Measurements from ENCODE around the gene ST6GAL1. TPM values are rescaled to one million over a fixed set of nuclear protein-coding genes. Genes with fewer than 3 reads are reported as not detected.

Gene ST6GAL1
- total and polyA plus RNA-seq, 2 experiments from 2014 or later = 17.6 to 65.1 TPM

- Mint-ChIP-seq H3K36me3 (ENCODE audit: low read depth) (peaks cover 50% of the 10 kb centered on the region), H3K27ac (no peak overlapping the region), H3K27me3 (ENCODE audit: insufficient read depth, low read depth, poor library complexity) (peaks cover 13% of the 10 kb centered on the region), H3K4me3 (no peak overlapping the region), H3K9me3 (no peaks in the 10 kb centered on the region; the same call in 2 of the 3 replicates), H3K4me1 (peaks cover 23% of the 10 kb centered on the region)
- DNase-seq (ENCODE audit: low spot score) (no peak), ATAC-seq (no peak)
- Histone ChIP-seq H3K4me2 (no peak overlapping the region), H2AFZ (no peak overlapping the region), H3K27ac (ENCODE audit: low read depth) (0 out of 2 replicates have a peak overlapping the region, but pooled peaks have one; percentile 39), H3K4me1 (ENCODE audit: insufficient read depth) (peaks cover 24% of the 10 kb centered on the region), H4K20me1 (replicated peaks; ENCODE audit: insufficient read depth) (no peaks in the 10 kb centered on the region; the same call in 1 of the 2 replicates), H3F3A (replicated peaks; ENCODE audit: low read depth) (no peaks in the 10 kb centered on the region; the same call in 1 of the 2 replicates), H3K79me2 (replicated peaks; ENCODE audit: insufficient read depth) (no peaks in the 10 kb centered on the region), H3K27me3 (ENCODE audit: insufficient read depth) (no peaks in the 10 kb centered on the region), H3K36me3 (ENCODE audit: insufficient read depth) (peaks cover 10% of the 10 kb centered on the region), H3K4me3 (no peak overlapping the region), H3K9me2 (ENCODE audit: insufficient read depth) (no peaks in the 10 kb centered on the region)
- no peak for TF ChIP-seq REST (IDR thresholded peaks at IDR 0.05; ENCODE audit: unreplicated experiment)
- TF ChIP-seq EZH2 (IDR thresholded peaks at IDR 0.05; ENCODE audit: low read depth, unreplicated experiment) = no peak
- no peak for TF ChIP-seq EZH2phosphoT487 (IDR thresholded peaks at IDR 0.05; ENCODE audit: unreplicated experiment)
- TF ChIP-seq STAT1 (IDR thresholded peaks at IDR 0.05; ENCODE audit: unreplicated experiment) = no peak
Observed at GRCh38 chr3:187077085-187077484, 146.8 kb downstream of the ST6GAL1 start.

GRCh38 chr3:187077537-187077936 is 147.2 kb downstream of the ST6GAL1 start:
- no peaks in the 10 kb centered on the region for H3K27me3 ChIP-seq (ENCODE audit: insufficient read depth)
- H3F3A ChIP-seq (replicated peaks; ENCODE audit: low read depth) = no peaks in the 10 kb centered on the region
- peaks cover 19% of the 10 kb centered on the region for H3K4me1 ChIP-seq (ENCODE audit: insufficient read depth)
- no peak overlapping the region for H3K27ac ChIP-seq (ENCODE audit: low read depth)
- no peaks in the 10 kb centered on the region; the same call in 2 of the 3 replicates for H3K9me3 Mint-ChIP-seq
- no peak for ATAC-seq
- no peaks in the 10 kb centered on the region for H3K79me2 ChIP-seq (replicated peaks; ENCODE audit: insufficient read depth)
- H3K36me3 ChIP-seq (ENCODE audit: insufficient read depth) = peaks cover 10% of the 10 kb centered on the region
- no peaks in the 10 kb centered on the region; the same call in 1 of the 2 replicates for H4K20me1 ChIP-seq (replicated peaks; ENCODE audit: insufficient read depth)
- H3K9me2 ChIP-seq (ENCODE audit: insufficient read depth) = no peaks in the 10 kb centered on the region
- no peak overlapping the region for H2AFZ ChIP-seq
- peaks cover 15% of the 10 kb centered on the region for H3K27me3 Mint-ChIP-seq (ENCODE audit: insufficient read depth, low read depth, poor library complexity)
- H3K4me3 Mint-ChIP-seq = no peak overlapping the region
- DNase-seq (ENCODE audit: low spot score) = no peak
- H3K4me1 Mint-ChIP-seq = peaks cover 19% of the 10 kb centered on the region
- H3K4me3 ChIP-seq = no peak overlapping the region
- no peak overlapping the region; the same call in 1 of the 2 replicates for H3K27ac Mint-ChIP-seq
- H3K36me3 Mint-ChIP-seq (ENCODE audit: low read depth) = peaks cover 50% of the 10 kb centered on the region
- no peak overlapping the region for H3K4me2 ChIP-seq
- TF ChIP-seq ETS1 (IDR thresholded peaks at IDR 0.05) = no peak
- no peak for TF ChIP-seq JUNB (IDR thresholded peaks at IDR 0.05; ENCODE audit: unreplicated experiment)
- TF ChIP-seq ZNF462 (CRISPR knock-in tag; IDR thresholded peaks at IDR 0.05) = no peak
- no peak for TF ChIP-seq ZNF114 (CRISPR knock-in tag; IDR thresholded peaks at IDR 0.05)
- no peak for TF ChIP-seq EZH2 (IDR thresholded peaks at IDR 0.05; ENCODE audit: low read depth, unreplicated experiment)
- no peak for TF ChIP-seq CTCF (conservative IDR thresholded peaks at IDR 0.05; ENCODE audit: low read depth in 2 of 2)
- no peak for TF ChIP-seq EZH2phosphoT487 (IDR thresholded peaks at IDR 0.05; ENCODE audit: unreplicated experiment)
